ENCODE measurements around the gene FGFRL1.
"Not testable (repeated sequence)": the region's sequence is repeated elsewhere in the genome, so short reads cannot be mapped to it uniquely, and the experiment has no call there.

FGFRL1 gene

GRCh38 chr4:996997-997374 lies 14.4 kb upstream of the FGFRL1 start:
- H3K4me3 ChIP-seq (replicated peaks; ENCODE audit: low read depth, low read length), result no peak overlapping the region
- TF ChIP-seq CTCF (IDR thresholded peaks at IDR 0.05; ENCODE audit: low read length, missing control alignments), result no peak
- DNase-seq (ENCODE audit: low read depth), result no peak

- no peak for TF ChIP-seq CTCF (IDR thresholded peaks at IDR 0.05; ENCODE audit: low read length, missing control alignments)
- H3K4me3 ChIP-seq (replicated peaks; ENCODE audit: low read depth, low read length), result no peak overlapping the region
- no peak for DNase-seq (ENCODE audit: low read depth)
Measured at GRCh38 chr4:997375-998071, 13.9 kb upstream of the FGFRL1 start.

GRCh38 chr4:998096-998691 lies 13.2 kb upstream of the FGFRL1 start:
- TF ChIP-seq CTCF (IDR thresholded peaks at IDR 0.05; ENCODE audit: low read length, missing control alignments), result no peak
- no peak overlapping the region for H3K4me3 ChIP-seq (replicated peaks; ENCODE audit: low read depth, low read length)
- DNase-seq (ENCODE audit: low read depth), result no peak

- H3K4me3 ChIP-seq (replicated peaks; ENCODE audit: low read depth, low read length); DNase-seq (ENCODE audit: low read depth): not testable (repeated sequence)
Measured at GRCh38 chr4:999240-999863, 12.1 kb upstream of the FGFRL1 start.

GRCh38 chr4:999882-1000425 lies 11.5 kb upstream of the FGFRL1 start:
- no peak overlapping the region for H3K4me3 ChIP-seq (replicated peaks; ENCODE audit: low read depth, low read length)
- TF ChIP-seq CTCF (IDR thresholded peaks at IDR 0.05; ENCODE audit: low read length, missing control alignments), result no peak
- DNase-seq (ENCODE audit: low read depth), result no peak

GRCh38 chr4:1000686-1001260 lies 10.7 kb upstream of the FGFRL1 start:
- no peak for DNase-seq (ENCODE audit: low read depth)
- no peak for TF ChIP-seq CTCF (IDR thresholded peaks at IDR 0.05; ENCODE audit: low read length, missing control alignments)
- H3K4me3 ChIP-seq (replicated peaks; ENCODE audit: low read depth, low read length), result no peak overlapping the region

GRCh38 chr4:1001561-1002130 lies 9.8 kb upstream of the FGFRL1 start:
- no peak for TF ChIP-seq CTCF (IDR thresholded peaks at IDR 0.05; ENCODE audit: low read length, missing control alignments)
- DNase-seq (ENCODE audit: low read depth), result no peak
- H3K4me3 ChIP-seq (replicated peaks; ENCODE audit: low read depth, low read length), result no peak overlapping the region

Measured in fibroblast of pulmonary artery (primary cell).